GM23338 (cell line): ENCODE data around the gene GPR35.

Source experiments
- CTCF ChIP-seq, 2 experiments: fragments of 200-600 bp in 1 of 2; sonication (generic) in 1 of 2; conservative IDR thresholded peaks; 2 replicates each; pipeline versions ENCODE4 v1.5.1 to v1.6.1; 2016 to 2017; ENCODE audit warnings: antibody characterized with exemption in 2 of 2, low read depth in 2 of 2, mild to moderate bottlenecking in 2 of 2, moderate library complexity in 1 of 2
- EZH2 ChIP-seq: fragments of 200-600 bp; sonication (generic); IDR thresholded peaks from one replicate; pipeline ENCODE4 v1.8.0; 2017; ENCODE audit warnings: antibody characterized with exemption, mild to moderate bottlenecking, low read depth; ENCODE audit not compliant: unreplicated experiment
- EZH2phosphoT487 ChIP-seq: fragments of 200-600 bp; sonication (generic); IDR thresholded peaks from one replicate; pipeline ENCODE4 v1.8.1; 2018; ENCODE audit warnings: antibody characterized with exemption; ENCODE audit not compliant: unreplicated experiment
- NANOG ChIP-seq: IDR thresholded peaks from 2 replicates; pipeline ENCODE4 v1.6.1; 2016; ENCODE audit warnings: antibody characterized with exemption, borderline replicate concordance
- POLR2AphosphoS5 ChIP-seq: IDR thresholded peaks from 2 replicates; pipeline ENCODE4 v1.6.1; 2016; ENCODE audit warnings: antibody characterized with exemption, low read depth
- STAT1 ChIP-seq: IDR thresholded peaks from one replicate; pipeline ENCODE4 v1.6.1; 2016; ENCODE audit warnings: antibody characterized with exemption; ENCODE audit not compliant: unreplicated experiment

- TF ChIP-seq POLR2AphosphoS5 (no peak), CTCF (conservative IDR thresholded peaks at IDR 0.05; ENCODE audit: low read depth in 2 of 2) (no peak), EZH2phosphoT487 (no peak), NANOG (no peak), EZH2 (no peak), STAT1 (no peak)
These were observed 34.6 kb upstream of the GPR35 start for GRCh38 chr2:240590681-240591111.
